Pancreas (tissue), 10 donors: ENCODE data around the gene SMAD3. TPM values are rescaled to one million over a fixed set of nuclear protein-coding genes. Genes with fewer than 3 reads are reported as not detected.
"Not testable (repeated sequence)": the region's sequence is repeated elsewhere in the genome, so short reads cannot be mapped to it uniquely, and the experiment has no call there.

Source experiments
- ATAC-seq, 4 donors: fragments of 200-7000 bp; cut with Tn5 transposase; one replicate each; pipeline versions ENCODE4 v1.8.0 to v1.9.1; 2020; ENCODE audit warnings: mild to moderate bottlenecking in 4 of 4, moderate library complexity in 4 of 4
- DNase-seq, 6 donors: peaks; one replicate each; pipeline ENCODE4 v3.0.0-alpha.2; 2020
- FAIRE-seq: peaks from 2 replicates; lab custom pipeline; 2012; peaks lifted over from hg19 to GRCh38; lab: Jason Lieb, UNC
- H3K27ac ChIP-seq, 4 donors: fragments of 200-600 bp; sonication (generic); 1 replicate in 3 of 4; 2 replicates in 1 of 4; pipeline versions ENCODE4 v1.5.0 to v1.8.0; 2020
- H3K27me3 ChIP-seq, 4 donors: fragments of 200-600 bp; one replicate each; pipeline ENCODE4 v1.8.0; 2021
- H3K36me3 ChIP-seq, 3 donors: fragments of 200-600 bp; sonication (generic) in 1 of 3; one replicate each; pipeline versions ENCODE4 v1.5.0 to v1.8.0; 2020 to 2021
- H3K4me1 ChIP-seq, 3 donors: fragments of 200-600 bp; one replicate each; pipeline ENCODE4 v1.8.0; 2021
- H3K4me3 ChIP-seq, 4 donors: fragments of 200-600 bp; sonication (generic) in 2 of 4; one replicate each; pipeline versions ENCODE4 v1.5.0 to v1.8.0; 2020 to 2021
- H3K9me3 ChIP-seq, 4 donors: fragments of 200-600 bp; one replicate each; pipeline ENCODE4 v1.8.0; 2021
- WGBS, 2 donors: extraction: QIAGEN DNeasy Blood & Tissue Kit; methylation state at CpG; one replicate each; pipeline ENCODE4 v1.1.7; 2013; 5-methylcytosine and 5-hydroxymethylcytosine counted together
- intact Hi-C, 3 donors: fragments of 100-400 bp; cut with DNase I; formaldehyde crosslinking; loops; one replicate each; pipeline versions ENCODE4 v1.11.1 to v1.14.2; 2022
- polyA plus RNA-seq, 2 donors: library from polyadenylated mRNA; stranded (reverse); fragments of 200-250 nt; gene quantifications; one replicate each; pipeline ENCODE4 v1.2.3, GENCODE V29; 2013
- total RNA-seq, 6 donors: library from RNA; stranded (reverse); fragmentation: NEBNext Ultra II Directional in 4 of 6; extraction: Animal tissue kit (Norgen Biotek cat#: 25700) in 4 of 6; gene quantifications; one replicate each; pipeline versions ENCODE4 v1.2.1 to v1.2.4, GENCODE V29; 2021 to 2023
- TF ChIP-seq, protein P1 (sequence below), 4 donors: fragments of 200-600 bp; sonication (generic) in 3 of 4; IDR thresholded peaks; one replicate each; pipeline versions ENCODE4 v1.5.0 to v1.8.0; 2021; ENCODE audit warnings: antibody characterized with exemption in 4 of 4
- donor health status: healthy with polysubstance abuse.
- donor health status: DM: no; HTN: no; CAD: no; lungs with moderate emphysema.
- donor health status: DM: no; HTN: no; CAD: no.
- donor health status: control.
- donor health status: control.
- donor health status: Bipolar disorder and iron deficiency.
- donor health status: DM: yes; HTN: yes; CAD: no.
- donor health status: DM: no; HTN: no; CAD: no.
- donor health status: DM: no; HTN: no; CAD: no.
- donor health status: DM: yes; HTN: yes; CAD: no.

Gene SMAD3
- total and polyA plus RNA-seq, 8 donors, result 7.9 to 42.5 (median 21.4) TPM

DNA sequence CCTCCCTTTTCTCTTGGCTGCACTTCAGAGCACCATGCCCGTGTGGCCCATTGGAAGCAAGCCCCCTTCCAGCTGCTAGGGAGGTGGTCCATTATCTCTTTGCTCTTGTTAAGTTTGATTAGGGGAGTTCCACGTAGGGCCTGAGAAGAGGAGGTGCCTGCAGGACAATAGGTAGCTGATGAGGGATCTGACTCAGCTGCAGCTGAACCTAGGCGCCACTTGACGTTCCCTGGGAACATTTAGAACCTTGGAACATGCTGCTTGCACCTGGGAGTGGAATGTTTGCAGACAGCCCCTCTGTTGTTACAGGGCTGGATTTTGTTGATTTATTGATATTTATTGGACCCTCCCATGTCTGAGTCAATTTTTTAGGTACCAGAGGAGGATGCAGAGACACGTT is 4.7 kb downstream of the SMAD3 start:
- no peak for ATAC-seq
- H3K27ac ChIP-seq, result no peak overlapping the region
- no peak for FAIRE-seq
- H3K4me1 ChIP-seq, result peaks cover 0 to 37% (median 22%) of the 10 kb centered on the region in 3 donors
- TF ChIP-seq, protein P1, sequence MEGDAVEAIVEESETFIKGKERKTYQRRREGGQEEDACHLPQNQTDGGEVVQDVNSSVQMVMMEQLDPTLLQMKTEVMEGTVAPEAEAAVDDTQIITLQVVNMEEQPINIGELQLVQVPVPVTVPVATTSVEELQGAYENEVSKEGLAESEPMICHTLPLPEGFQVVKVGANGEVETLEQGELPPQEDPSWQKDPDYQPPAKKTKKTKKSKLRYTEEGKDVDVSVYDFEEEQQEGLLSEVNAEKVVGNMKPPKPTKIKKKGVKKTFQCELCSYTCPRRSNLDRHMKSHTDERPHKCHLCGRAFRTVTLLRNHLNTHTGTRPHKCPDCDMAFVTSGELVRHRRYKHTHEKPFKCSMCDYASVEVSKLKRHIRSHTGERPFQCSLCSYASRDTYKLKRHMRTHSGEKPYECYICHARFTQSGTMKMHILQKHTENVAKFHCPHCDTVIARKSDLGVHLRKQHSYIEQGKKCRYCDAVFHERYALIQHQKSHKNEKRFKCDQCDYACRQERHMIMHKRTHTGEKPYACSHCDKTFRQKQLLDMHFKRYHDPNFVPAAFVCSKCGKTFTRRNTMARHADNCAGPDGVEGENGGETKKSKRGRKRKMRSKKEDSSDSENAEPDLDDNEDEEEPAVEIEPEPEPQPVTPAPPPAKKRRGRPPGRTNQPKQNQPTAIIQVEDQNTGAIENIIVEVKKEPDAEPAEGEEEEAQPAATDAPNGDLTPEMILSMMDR (IDR thresholded peaks at IDR 0.05), result no peak
- no peaks in the 10 kb centered on the region for H3K36me3 ChIP-seq
- WGBS, 2 donors, result 53 to 54% methylated on average over 5 of the region's 5 CpGs
- no peaks in the 10 kb centered on the region for H3K27me3 ChIP-seq
- H3K4me3 ChIP-seq, result no peak overlapping the region
- H3K9me3 ChIP-seq, result no peaks in the 10 kb centered on the region
- no peak for DNase-seq
- intact Hi-C loops, result no loop called here

DNA sequence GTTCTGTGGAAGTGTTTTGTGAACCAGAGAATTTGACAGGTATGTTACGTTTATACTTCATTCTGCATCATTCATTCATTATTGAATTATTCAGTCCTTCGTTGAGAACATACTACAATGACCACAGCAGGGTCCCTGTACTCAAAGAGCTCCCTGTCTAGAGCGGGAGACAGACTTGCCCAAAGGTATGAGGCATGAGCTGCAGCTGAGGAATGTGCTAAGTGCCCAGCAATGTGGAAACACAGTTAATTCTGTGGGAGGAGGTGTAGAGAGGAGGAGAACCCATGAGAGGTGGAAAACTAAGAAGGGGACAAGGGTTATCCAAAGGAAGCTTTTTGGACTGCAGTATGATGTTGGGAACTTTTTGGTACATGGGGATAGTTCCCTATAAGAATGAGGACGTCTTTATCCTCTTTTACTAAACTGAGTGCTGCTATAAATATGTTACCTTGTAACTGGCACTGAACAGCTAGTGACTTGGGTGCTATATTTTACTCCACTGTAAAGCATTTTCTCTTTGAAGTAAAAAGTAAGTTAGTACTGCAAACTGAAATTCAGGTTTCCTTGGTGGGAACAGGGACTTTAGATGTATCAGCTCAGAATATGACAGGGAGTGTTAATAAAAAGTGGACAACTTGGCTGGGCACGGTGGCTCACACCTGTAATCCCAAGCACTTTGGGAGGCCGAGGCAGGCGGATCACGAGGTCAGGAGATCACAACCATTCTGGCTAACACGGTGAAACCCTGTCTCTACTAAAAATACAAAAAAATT is 5.7 kb downstream of the SMAD3 start:
- FAIRE-seq (no peak), DNase-seq (no peak), ATAC-seq (no peak)
- Histone ChIP-seq H3K36me3 (no peaks in the 10 kb centered on the region), H3K4me1 (peaks cover 0 to 40% (median 22%) of the 10 kb centered on the region in 3 donors), H3K27ac (no peak overlapping the region), H3K27me3 (no peaks in the 10 kb centered on the region), H3K9me3 (no peaks in the 10 kb centered on the region), H3K4me3 (no peak overlapping the region)
- intact Hi-C loops, result no loop called here
- TF ChIP-seq, protein P1 (IDR thresholded peaks at IDR 0.05), result no peak
- 78 to 81% methylated on average over 9 of the region's 9 CpGs for WGBS, 2 donors

DNA sequence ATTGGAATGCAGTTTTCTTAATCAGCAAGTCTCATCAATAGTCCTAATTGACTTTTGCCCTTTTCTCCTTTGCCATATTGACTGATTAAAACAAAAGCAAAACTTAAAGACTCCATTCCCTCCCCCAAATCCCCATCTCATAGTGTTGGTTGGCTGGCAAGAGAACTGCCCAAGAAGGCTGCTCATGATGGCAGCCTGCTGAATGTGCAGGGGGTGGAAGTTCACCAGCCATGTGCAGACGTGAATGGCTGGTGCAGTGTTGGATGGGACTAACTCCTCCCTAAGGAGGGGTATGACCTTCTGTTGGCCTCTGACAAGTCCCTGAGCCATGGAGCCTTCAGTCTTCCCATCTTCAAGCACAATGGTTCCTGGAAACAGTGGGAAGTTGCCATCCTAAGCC is 7.0 kb downstream of the SMAD3 start:
- H3K27ac ChIP-seq, result no peak overlapping the region
- intact Hi-C loops, result no loop called here
- no peak for FAIRE-seq
- H3K4me1 ChIP-seq, result peaks cover 0 to 46% (median 22%) of the 10 kb centered on the region in 3 donors
- no peaks in the 10 kb centered on the region for H3K36me3 ChIP-seq
- 72 to 89% methylated on average over 1 of the region's 1 CpG for WGBS, 2 donors
- no peak overlapping the region for H3K4me3 ChIP-seq
- no peak for DNase-seq
- no peaks in the 10 kb centered on the region for H3K9me3 ChIP-seq
- H3K27me3 ChIP-seq, result no peaks in the 10 kb centered on the region
- ATAC-seq, result no peak
- TF ChIP-seq, protein P1 (IDR thresholded peaks at IDR 0.05), result no peak

DNA sequence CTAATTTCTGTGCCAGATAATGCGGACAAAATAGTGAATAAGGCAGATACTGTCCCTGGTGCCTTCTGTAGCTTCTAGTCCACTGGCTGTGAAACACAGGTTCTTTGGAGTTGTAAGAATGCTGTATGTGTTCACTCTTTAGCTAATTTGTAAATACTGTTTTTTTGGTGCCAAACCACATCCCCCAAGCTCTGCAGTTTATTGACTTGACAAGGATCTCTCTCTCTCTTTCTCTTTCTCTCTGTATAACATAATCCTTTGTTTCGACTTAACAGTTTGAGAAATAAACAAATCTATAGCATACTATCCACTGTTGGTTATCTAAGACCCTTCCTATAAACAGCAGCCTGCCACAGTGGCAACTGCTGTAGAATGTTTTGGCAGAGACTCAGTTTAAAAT is 7.6 kb downstream of the SMAD3 start:
- Histone ChIP-seq H3K36me3 (no peaks in the 10 kb centered on the region), H3K27me3 (no peaks in the 10 kb centered on the region), H3K4me3 (no peak overlapping the region), H3K9me3 (no peaks in the 10 kb centered on the region), H3K27ac (no peak overlapping the region), H3K4me1 (peaks cover 4 to 50% (median 18%) of the 10 kb centered on the region in 3 donors)
- DNase-seq (no peak), ATAC-seq (no peak), FAIRE-seq (no peak)
- intact Hi-C loops, result no loop called here
- WGBS, 2 donors, result 78 to 79% methylated on average over 2 of the region's 2 CpGs
- TF ChIP-seq, protein P1 (IDR thresholded peaks at IDR 0.05), result no peak

DNA sequence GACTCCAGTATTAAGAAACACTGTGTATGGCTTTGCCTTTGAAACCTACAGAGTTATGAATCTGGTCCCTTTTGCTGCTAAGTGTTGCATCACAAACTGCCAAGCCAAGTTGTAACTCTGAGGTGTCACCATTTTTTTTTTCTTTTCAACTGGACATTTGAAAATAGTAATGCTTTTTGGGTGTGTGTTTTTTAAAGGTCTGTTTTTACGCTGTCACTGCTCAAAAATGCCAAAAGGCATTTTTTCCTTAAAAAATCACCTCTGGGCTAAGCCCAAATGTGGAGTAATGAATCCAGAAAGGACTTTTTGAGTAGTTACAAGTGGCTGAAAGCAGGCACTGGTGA is 9.5 kb downstream of the SMAD3 start:
- ATAC-seq, result no peak
- no peaks in the 10 kb centered on the region for H3K27me3 ChIP-seq
- TF ChIP-seq, protein P1 (IDR thresholded peaks at IDR 0.05), result no peak
- H3K4me3 ChIP-seq, result no peak overlapping the region
- H3K27ac ChIP-seq, result peak overlapping the region in 2 of 4 donors; percentile 9 to 54
- no peak for DNase-seq
- FAIRE-seq, result no peak
- no peaks in the 10 kb centered on the region for H3K9me3 ChIP-seq
- no peaks in the 10 kb centered on the region for H3K36me3 ChIP-seq
- H3K4me1 ChIP-seq, result peaks cover 8 to 46% (median 10%) of the 10 kb centered on the region in 3 donors
- intact Hi-C loops, result no loop called here
- 90 to 93% methylated on average over 1 of the region's 1 CpG for WGBS, 2 donors

DNA sequence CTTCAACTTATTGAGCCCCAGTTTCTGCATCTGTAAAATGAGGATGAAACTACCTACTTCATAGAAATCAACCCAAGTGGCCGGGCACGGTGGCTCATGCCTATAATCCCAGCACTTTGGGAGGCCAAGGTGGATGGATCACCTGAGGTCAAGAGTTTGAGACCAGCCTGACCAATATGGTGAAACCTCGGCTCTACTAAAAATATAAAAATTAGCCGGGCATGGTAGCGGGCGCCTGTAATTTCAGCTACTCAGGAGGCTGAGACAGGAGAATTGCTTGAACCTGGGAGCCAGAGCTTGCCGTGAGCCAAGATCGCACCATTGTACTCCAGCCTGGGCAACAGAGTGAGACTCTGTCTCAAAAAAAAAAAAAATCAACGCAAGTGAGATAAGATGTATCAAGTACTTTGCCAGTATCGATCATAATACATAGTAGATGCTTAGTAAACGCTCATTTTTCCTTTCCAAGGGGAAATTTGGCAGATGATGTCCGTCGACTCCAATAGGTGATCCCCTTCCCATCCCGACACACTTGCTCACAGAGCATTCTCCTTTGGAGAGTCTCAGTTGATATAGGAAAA is 10.2 kb downstream of the SMAD3 start:
- H3K27me3 ChIP-seq, DNase-seq, intact Hi-C loops, H3K36me3 ChIP-seq, H3K9me3 ChIP-seq, H3K4me3 ChIP-seq, ATAC-seq, FAIRE-seq: not testable (repeated sequence)
- 92 to 93% methylated on average over 14 of the region's 14 CpGs for WGBS, 2 donors
- H3K4me1 ChIP-seq, result peaks cover 13 to 49% (median 13%) of the 10 kb centered on the region in 3 donors
- peak overlapping the region in 1 of 4 donors; percentile 54 for H3K27ac ChIP-seq
